Calu3 (cell line): ENCODE data around the gene GJC1. TPM values are rescaled to one million over a fixed set of nuclear protein-coding genes. Genes with fewer than 3 reads are reported as not detected.

Experiments
- BruUV-seq: library from RNA; stranded (reverse); fragments of 400-500 nt; replicated peaks from 2 replicates; lab custom pipeline; 2021; lab: Mats Ljungman, UMichigan
- CTCF ChIA-PET: fragments of 300-600 bp; sonication (Branson Sonifier 250); formaldehyde crosslinking; loops from one replicate; lab custom pipeline; 2022; ENCODE audit warnings: antibody characterized with exemption; lab: Charles Lee
- DNase-seq: peaks from one replicate; pipeline ENCODE4 v3.0.0; 2022
- H3K27ac Mint-ChIP-seq: one replicate; pipeline ENCODE4 v1.8.0; 2022; ENCODE audit warnings: mixed read lengths; ENCODE audit not compliant: unreplicated experiment
- H3K27me3 Mint-ChIP-seq: one replicate; pipeline ENCODE4 v1.8.0; 2022; ENCODE audit warnings: mixed read lengths; ENCODE audit not compliant: unreplicated experiment
- H3K36me3 Mint-ChIP-seq: one replicate; pipeline ENCODE4 v1.8.0; 2022; ENCODE audit warnings: mild to moderate bottlenecking, moderate library complexity, mixed read lengths; ENCODE audit not compliant: insufficient read depth, unreplicated experiment
- H3K4me1 Mint-ChIP-seq: one replicate; pipeline ENCODE4 v1.8.0; 2022; ENCODE audit warnings: mild to moderate bottlenecking, low read depth, mixed read lengths; ENCODE audit not compliant: unreplicated experiment
- H3K4me3 Mint-ChIP-seq: one replicate; pipeline ENCODE4 v1.8.0; 2022; ENCODE audit warnings: mild to moderate bottlenecking, low read depth, moderate library complexity, mixed read lengths; ENCODE audit not compliant: unreplicated experiment
- H3K9me3 Mint-ChIP-seq: one replicate; pipeline ENCODE4 v1.8.0; 2022; ENCODE audit warnings: low read depth, mixed read lengths; ENCODE audit not compliant: unreplicated experiment
- CTCF ChIP-seq: fragments of 200-600 bp; IDR thresholded peaks from one replicate; pipeline ENCODE4 v1.8.0; 2022; ENCODE audit warnings: antibody characterized with exemption; ENCODE audit not compliant: unreplicated experiment
- intact Hi-C: fragments of 100-400 bp; cut with micrococcal nuclease; formaldehyde crosslinking; loops from one replicate; pipeline ENCODE4 v1.10.0; 2022; ENCODE audit not compliant: unreplicated experiment
- total RNA-seq: library from RNA; stranded (reverse); gene quantifications from 2 replicates; pipeline ENCODE4 v1.2.3, GENCODE V29; 2022

Gene GJC1
- total RNA-seq, 1 experiment from 2014 or later: 114 TPM

- Mint-ChIP-seq H3K27ac (no peak overlapping the region), H3K36me3 (peaks cover 62% of the 10 kb centered on the region), H3K4me3 (no peak overlapping the region), H3K9me3 (no peaks in the 10 kb centered on the region), H3K4me1 (peaks cover 19% of the 10 kb centered on the region), H3K27me3 (no peaks in the 10 kb centered on the region)
- no TSS peak for BruUV-seq
- intact Hi-C loops: no loop called here
- TF ChIP-seq CTCF: no peak
- no peak for DNase-seq
- CTCF ChIA-PET: no interaction called here
These were observed 28.2 kb downstream of the GJC1 start for GRCh38 chr17:44801880-44802279.

GRCh38 chr17:44798356-44798755 lies 31.7 kb downstream of the GJC1 start:
- no peak for TF ChIP-seq CTCF
- no peaks in the 10 kb centered on the region for H3K9me3 Mint-ChIP-seq
- CTCF ChIA-PET: interaction anchor here (1.2 to 1.4 kb wide), 2 partner anchors 13 to 19 kb away, joined by 3 to 4 read pairs; no protein-coding TSS in a partner anchor

GRCh38 chr17:44797802-44798201 lies 32.3 kb downstream of the GJC1 start:
- H3K36me3 Mint-ChIP-seq: peaks cover 57% of the 10 kb centered on the region
- peaks cover 22% of the 10 kb centered on the region for H3K4me1 Mint-ChIP-seq
- no peak overlapping the region for H3K27ac Mint-ChIP-seq
- intact Hi-C loops: no loop called here
- no TSS peak for BruUV-seq
- H3K9me3 Mint-ChIP-seq: no peaks in the 10 kb centered on the region
- no peak for TF ChIP-seq CTCF
- no peak for DNase-seq
- H3K27me3 Mint-ChIP-seq: no peaks in the 10 kb centered on the region
- CTCF ChIA-PET: interaction anchor here (1.2 to 1.4 kb wide), 2 partner anchors 13 to 19 kb away, joined by 3 to 4 read pairs; no protein-coding TSS in a partner anchor
- no peak overlapping the region for H3K4me3 Mint-ChIP-seq

More at GRCh38 chr17:44798356-44798755, 31.7 kb downstream of the GJC1 start:
- BruUV-seq: no TSS peak
- DNase-seq: no peak
- H3K27ac Mint-ChIP-seq: no peak overlapping the region
- intact Hi-C loops: no loop called here
- no peaks in the 10 kb centered on the region for H3K27me3 Mint-ChIP-seq
- H3K4me3 Mint-ChIP-seq: no peak overlapping the region
- H3K4me1 Mint-ChIP-seq: peaks cover 22% of the 10 kb centered on the region
- peaks cover 57% of the 10 kb centered on the region for H3K36me3 Mint-ChIP-seq

- DNase-seq: no peak
- H3K4me1 Mint-ChIP-seq: peaks cover 22% of the 10 kb centered on the region
- H3K9me3 Mint-ChIP-seq: no peaks in the 10 kb centered on the region
- no peak for TF ChIP-seq CTCF
- CTCF ChIA-PET: no interaction called here
- no peak overlapping the region for H3K27ac Mint-ChIP-seq
- intact Hi-C loops: no loop called here
- no peak overlapping the region for H3K4me3 Mint-ChIP-seq
- H3K27me3 Mint-ChIP-seq: no peaks in the 10 kb centered on the region
- no TSS peak for BruUV-seq
- peaks cover 54% of the 10 kb centered on the region for H3K36me3 Mint-ChIP-seq
These were observed 33.4 kb downstream of the GJC1 start for GRCh38 chr17:44796731-44797130.
